Prostate gland (tissue), 2 donors: ENCODE data around the gene THSD4.

Source experiments
- CTCF ChIP-seq, 4 experiments: fragments of 200-600 bp in 2 of 4; fragments of 450-650 bp in 2 of 4; sonication (generic) in 2 of 4; IDR thresholded peaks; 1 replicate in 3 of 4; 2 replicates in 1 of 4; pipeline ENCODE4 v1.5.1; 2016 to 2019; ENCODE audit warnings: antibody characterized with exemption in 4 of 4, mild to moderate bottlenecking in 2 of 4, moderate library complexity in 2 of 4
- POLR2A ChIP-seq: fragments of 450-650 bp; IDR thresholded peaks from one replicate; pipeline ENCODE4 v1.6.1; 2016; ENCODE audit warnings: antibody characterized with exemption, mild to moderate bottlenecking

DNA sequence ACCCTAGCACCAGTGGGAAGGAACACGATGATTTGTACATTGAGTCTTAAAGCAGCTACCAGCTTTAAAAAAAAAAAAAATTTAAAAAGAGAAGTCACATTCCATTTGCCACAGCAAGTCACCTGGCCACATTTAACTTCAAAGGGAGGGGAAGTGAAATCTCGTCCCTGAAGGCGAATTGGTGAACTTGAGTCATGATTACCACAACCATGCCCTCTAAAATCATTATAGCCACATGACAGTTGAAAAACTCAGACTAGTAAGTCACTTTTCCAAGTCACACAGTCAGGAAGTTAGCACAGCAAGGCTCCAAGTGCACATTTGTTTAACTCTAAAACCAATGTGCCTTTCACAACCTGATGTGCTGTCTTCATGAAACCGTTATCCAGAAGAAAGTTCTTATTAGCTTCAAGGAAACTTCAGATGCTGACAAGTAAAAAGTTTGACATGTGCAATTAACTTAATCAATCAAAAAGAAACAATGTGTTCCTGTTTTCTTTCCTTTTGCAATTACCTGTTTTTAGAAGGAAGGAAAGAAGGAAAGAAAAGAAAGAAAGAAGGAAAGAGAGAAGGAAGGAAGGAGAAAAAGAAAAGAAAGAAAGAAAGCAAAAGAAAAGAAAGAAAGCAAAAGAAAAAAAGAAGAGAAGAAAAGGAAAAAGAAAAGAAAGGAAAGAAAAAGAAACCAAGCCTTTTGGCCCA lies 8.3 kb upstream of the THSD4 start:
- TF ChIP-seq CTCF (IDR thresholded peaks at IDR 0.05) = no peak
- no peak for TF ChIP-seq POLR2A
